ENCODE results near the gene LIG1. TPM values are rescaled to one million over a fixed set of nuclear protein-coding genes. Genes with fewer than 3 reads are reported as not detected.
A peak's percentile ranks its signal among the peaks of the same experiment; 100 is the strongest.

The LIG1 gene
- total and polyA plus RNA-seq, 9 of the 15 experiments (the other 6 are each of a cell fraction or from before 2014, with no cell fraction given) = 9.6 to 114 (median 71.1) TPM

DNA sequence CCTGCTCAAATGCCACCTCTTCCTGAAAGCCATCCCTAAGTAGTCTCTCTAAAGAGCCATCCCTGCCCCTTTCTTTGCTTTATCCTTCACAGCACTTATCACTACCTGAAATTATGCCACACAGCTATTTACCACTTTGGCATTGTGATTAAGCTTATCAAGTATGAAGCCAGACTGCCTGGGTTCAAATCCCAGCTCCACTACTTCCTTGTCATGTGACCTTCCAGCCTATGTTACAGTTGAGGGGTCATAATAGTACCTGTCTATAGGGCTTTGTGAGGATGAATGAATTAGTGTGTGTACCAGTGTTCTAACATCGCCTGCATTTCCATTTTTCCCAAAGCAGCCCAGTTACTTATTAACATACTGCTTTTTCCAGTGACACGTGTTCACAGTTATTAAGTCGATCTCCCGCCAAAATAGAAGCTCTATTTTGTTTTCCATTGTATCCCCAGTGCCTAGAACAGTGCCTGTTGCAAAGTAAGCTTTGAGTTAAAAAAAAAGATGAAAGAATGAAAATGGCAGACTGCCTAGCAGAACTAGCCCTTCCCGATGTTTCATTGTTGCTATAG is 33.2 kb upstream of the LIG1 start:
- Histone ChIP-seq H2AFZ (ENCODE audit: low read depth, low read length) (peak overlapping the region; percentile 94), H3K4me2 (ENCODE audit: insufficient read depth, low read length) (peak overlapping the region; percentile 93), H3K27me3 (ENCODE audit: control insufficient read depth in 2 of 2, insufficient read depth in 2 of 2, low read length in 2 of 2) (no peaks in the 10 kb centered on the region), H3K9ac (ENCODE audit: insufficient read depth in 1 of 2, low read depth in 2 of 2, low read length in 2 of 2) (peak overlapping the region; percentile 79 to 91; a peak in 3 of 4 replicates), H3K27ac (ENCODE audit: extremely low read depth, low read depth, low read length) (peak overlapping the region; percentile 75), H4K20me1 (replicated peaks; ENCODE audit: control insufficient read depth, insufficient read depth, low read length) (no peaks in the 10 kb centered on the region), H3K9me3 (replicated peaks; ENCODE audit: control insufficient read depth, insufficient read depth, low read depth, low read length) (no peaks in the 10 kb centered on the region), H3K9me1 (ENCODE audit: control insufficient read depth, insufficient read depth, low read length) (no peaks in the 10 kb centered on the region), H3K4me1 (replicated peaks in 1 of 2; ENCODE audit: control insufficient read depth in 2 of 2, insufficient read depth in 2 of 2, low read length in 2 of 2) (peaks cover 8 to 17% of the 10 kb centered on the region in 2 experiments; a peak in 3 of 5 replicates), H3K36me3 (ENCODE audit: control insufficient read depth, insufficient read depth, low read length) (peaks cover 7% of the 10 kb centered on the region; the same call in 2 of the 3 replicates), H3K79me2 (ENCODE audit: control insufficient read depth, insufficient read depth, low read length) (peaks cover 18% of the 10 kb centered on the region), H3K4me3 (peak overlapping the region; percentile 55)
- FAIRE-seq (no peak), DNase-seq (ENCODE audit: extremely low read depth in 1 of 4, low spot score in 3 of 4) (peak in 1 of 4 experiments; percentile 38), ATAC-seq (no peak)
- in situ Hi-C loops (cut with MboI) = no loop called here
- intact Hi-C loops (cut with micrococcal nuclease) = loop anchor here (5.0 kb wide), 1 partner anchor 54 kb away; the partner anchor contains the start of gene CARD8
- ChIA-PET POLR2A (interaction anchor here (0.5 to 2.7 kb wide), 23 partner anchors 8 to 1353 kb away, joined by 3 to 24 read pairs (median 3); partner anchors contain the start of genes AP2S1 and CARD8), CTCF (ENCODE audit: low intra/inter-chr PET ratio) (no interaction called here)
- WGBS (ENCODE audit: insufficient coverage, low coverage, missing lambda C conversion rate) = 4% methylated on average over 5 of the region's 5 CpGs
- BruUV-seq (replicated peaks) = TSS peak; percentile 90
- no peak for TF ChIP-seq RBM15 (IDR thresholded peaks at IDR 0.05; ENCODE audit: insufficient read depth, low read length)
- no peak for TF ChIP-seq CHCHD3 (CRISPR knock-in tag; IDR thresholded peaks at IDR 0.05)
- peak; percentile 59 for TF ChIP-seq ZBTB40 (IDR thresholded peaks at IDR 0.05)
- TF ChIP-seq ZBTB40 (CRISPR knock-in tag; IDR thresholded peaks at IDR 0.05) = no peak
- no peak for TF ChIP-seq HDAC6 (IDR thresholded peaks at IDR 0.05; ENCODE audit: low read depth, low read length)
- TF ChIP-seq TCF3 (CRISPR knock-in tag; IDR thresholded peaks at IDR 0.05) = no peak
- no peak for TF ChIP-seq COPS2 (conservative IDR thresholded peaks at IDR 0.05)
- TF ChIP-seq MXI1 (IDR thresholded peaks at IDR 0.05; ENCODE audit: low read depth, low read length) = no peak
- TF ChIP-seq ZKSCAN8 (CRISPR knock-in tag; IDR thresholded peaks at IDR 0.05) = no peak
- peak; percentile 58 for TF ChIP-seq ELF1 (tag; IDR thresholded peaks at IDR 0.05)
- no peak for TF ChIP-seq EZH2 (IDR thresholded peaks at IDR 0.05; ENCODE audit: borderline replicate concordance, low read depth, low read length)
- TF ChIP-seq ZNF124 (CRISPR knock-in tag; IDR thresholded peaks at IDR 0.05) = no peak
- TF ChIP-seq NR1H2 (CRISPR knock-in tag; IDR thresholded peaks at IDR 0.05) = no peak

All from K562 (cell line).